ENCODE measurements around the gene SPSB3. TPM values are rescaled to one million over a fixed set of nuclear protein-coding genes. Genes with fewer than 3 reads are reported as not detected.
A peak's percentile ranks its signal among the peaks of the same experiment; 100 is the strongest.

The SPSB3 gene
- total RNA-seq, 1 donor from 2014 or later, result 50.0 TPM

DNA sequence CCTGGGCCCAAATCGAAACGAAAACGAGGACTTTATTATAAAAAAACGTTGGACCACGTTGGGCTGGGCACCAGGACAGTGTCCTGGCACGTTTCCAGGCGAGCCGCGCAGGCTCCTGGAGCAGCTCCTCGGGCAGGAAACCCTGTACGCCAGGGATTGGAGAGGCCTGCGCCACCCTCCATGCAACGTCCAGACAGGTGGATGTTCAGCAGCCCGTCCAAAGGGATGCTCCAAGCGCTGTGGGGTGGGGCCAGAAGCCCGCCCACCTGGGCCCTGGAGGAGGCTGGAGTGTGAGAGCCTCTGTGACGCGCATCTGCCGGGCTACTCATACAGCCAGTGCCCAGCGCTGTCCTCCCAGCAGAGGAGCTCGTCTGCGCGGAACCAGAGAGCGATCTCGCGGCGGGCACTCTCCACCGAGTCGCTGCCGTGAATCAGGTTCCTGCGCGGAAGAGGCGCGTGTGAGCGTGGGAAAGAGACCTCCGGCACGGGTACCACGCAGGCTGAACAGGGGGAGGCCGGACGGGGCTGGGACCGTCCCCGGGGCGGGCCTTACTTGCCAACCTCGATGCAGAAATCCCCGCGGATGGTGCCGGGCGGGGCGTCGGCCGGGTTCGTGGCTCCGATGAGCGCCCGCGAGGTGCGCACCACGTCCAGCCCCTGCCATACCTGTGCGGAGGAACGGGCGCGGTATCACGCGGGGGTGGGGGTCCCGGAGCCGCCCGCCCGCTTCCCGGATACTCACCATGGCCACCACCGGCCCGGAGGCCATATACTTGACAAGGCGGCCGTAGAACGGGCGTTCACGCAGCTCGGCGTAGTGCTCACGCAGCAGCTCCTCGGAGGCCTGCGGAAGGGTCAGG is 11.8 kb downstream of the SPSB3 start:
- Mint-ChIP-seq H3K36me3 (peaks cover 5% of the 10 kb centered on the region), H3K4me1 (peaks cover 21% of the 10 kb centered on the region), H3K9me3 (no peaks in the 10 kb centered on the region), H3K27ac (peak overlapping the region; percentile 82), H3K27me3 (ENCODE audit: low read depth) (no peaks in the 10 kb centered on the region), H3K4me3 (peak overlapping the region; percentile 94)
- TF ChIP-seq, protein P1, sequence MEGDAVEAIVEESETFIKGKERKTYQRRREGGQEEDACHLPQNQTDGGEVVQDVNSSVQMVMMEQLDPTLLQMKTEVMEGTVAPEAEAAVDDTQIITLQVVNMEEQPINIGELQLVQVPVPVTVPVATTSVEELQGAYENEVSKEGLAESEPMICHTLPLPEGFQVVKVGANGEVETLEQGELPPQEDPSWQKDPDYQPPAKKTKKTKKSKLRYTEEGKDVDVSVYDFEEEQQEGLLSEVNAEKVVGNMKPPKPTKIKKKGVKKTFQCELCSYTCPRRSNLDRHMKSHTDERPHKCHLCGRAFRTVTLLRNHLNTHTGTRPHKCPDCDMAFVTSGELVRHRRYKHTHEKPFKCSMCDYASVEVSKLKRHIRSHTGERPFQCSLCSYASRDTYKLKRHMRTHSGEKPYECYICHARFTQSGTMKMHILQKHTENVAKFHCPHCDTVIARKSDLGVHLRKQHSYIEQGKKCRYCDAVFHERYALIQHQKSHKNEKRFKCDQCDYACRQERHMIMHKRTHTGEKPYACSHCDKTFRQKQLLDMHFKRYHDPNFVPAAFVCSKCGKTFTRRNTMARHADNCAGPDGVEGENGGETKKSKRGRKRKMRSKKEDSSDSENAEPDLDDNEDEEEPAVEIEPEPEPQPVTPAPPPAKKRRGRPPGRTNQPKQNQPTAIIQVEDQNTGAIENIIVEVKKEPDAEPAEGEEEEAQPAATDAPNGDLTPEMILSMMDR (IDR thresholded peaks at IDR 0.05; ENCODE audit: unreplicated experiment), result no peak
- no peak for DNase-seq (ENCODE audit: low spot score in 2 of 2, unreplicated experiment in 2 of 2)

DNA sequence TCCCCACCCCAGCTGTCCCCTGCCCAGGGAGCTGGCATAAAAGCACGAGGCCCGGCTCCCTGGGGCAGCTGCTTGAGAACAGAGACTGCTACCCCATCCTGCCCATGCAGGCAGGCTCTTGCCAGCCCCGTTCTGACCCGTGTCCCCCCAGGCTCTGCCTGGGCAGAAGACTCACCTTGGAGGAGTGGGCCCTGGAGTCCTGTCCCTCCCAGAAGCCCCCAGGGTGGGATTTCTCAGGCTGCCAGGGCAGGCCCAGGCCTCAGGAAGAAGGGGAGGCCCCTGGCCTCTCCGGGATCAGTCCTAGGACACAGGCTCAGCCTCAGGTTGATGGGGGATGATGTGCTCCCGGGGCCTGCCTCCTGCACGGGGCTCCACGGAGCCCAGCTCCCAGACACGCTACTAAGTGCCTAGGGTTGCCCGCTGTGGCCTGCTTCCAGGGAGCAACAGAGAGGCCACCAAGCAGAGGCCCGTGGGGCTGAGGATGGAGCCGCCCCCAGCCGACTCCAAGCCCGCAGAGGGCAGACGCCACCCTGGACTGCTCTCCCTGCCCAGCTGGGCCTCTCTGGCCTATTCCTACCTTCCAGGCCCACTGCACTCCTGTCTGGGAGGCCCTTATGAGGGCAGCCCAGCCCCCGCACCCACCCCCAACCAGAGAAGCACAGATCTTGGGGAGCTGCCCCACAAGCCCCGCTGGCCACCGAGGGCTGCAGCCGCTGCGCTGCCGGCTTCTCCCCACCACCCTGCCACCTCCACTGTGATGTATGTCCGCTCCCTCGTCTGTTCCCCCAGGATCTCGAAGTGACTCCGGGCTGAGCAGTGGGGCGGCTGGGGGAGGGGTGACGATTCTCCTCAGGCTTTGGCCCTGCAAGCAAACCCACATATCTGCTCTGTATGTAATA is 12.7 kb downstream of the SPSB3 start:
- Mint-ChIP-seq H3K36me3 (peaks cover 7% of the 10 kb centered on the region), H3K27ac (peak overlapping the region; percentile 71), H3K9me3 (no peaks in the 10 kb centered on the region), H3K4me3 (peak overlapping the region; percentile 94), H3K4me1 (peaks cover 18% of the 10 kb centered on the region), H3K27me3 (ENCODE audit: low read depth) (no peaks in the 10 kb centered on the region)
- TF ChIP-seq, protein P1 (IDR thresholded peaks at IDR 0.05; ENCODE audit: unreplicated experiment), result no peak
- no peak for DNase-seq (ENCODE audit: low spot score in 2 of 2, unreplicated experiment in 2 of 2)

DNA sequence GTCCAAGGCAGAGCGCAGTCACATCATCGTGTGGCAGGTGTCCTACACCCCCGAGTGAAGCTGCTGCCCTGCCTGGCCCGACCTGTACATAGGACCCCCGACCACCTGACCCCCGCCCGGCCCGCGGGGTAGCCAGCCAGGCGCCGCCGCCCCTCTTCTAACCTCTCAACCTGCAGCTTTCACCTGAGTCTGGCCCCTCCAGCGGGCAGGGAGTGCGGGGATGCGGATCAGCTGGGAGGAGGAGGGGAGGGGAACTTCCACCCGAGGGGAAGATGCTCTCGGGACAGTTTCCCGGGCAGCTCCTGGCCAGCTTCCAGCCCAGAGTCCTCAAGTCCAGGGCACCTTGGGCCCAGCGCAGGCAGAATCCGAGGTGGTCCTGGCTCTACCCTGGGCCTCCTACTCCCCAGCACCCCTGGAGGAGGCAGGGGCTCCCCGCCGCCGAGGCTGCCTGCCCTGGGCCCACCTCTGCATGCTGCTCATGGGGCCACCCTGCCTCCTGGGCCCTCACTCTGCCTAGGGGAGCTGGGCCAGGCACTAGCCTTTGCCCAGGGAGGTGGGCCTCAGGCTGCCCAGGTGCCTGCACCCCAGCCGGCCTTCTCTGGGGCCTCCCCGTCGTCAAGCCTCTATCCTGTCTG is 13.5 kb downstream of the SPSB3 start:
- peaks cover 17% of the 10 kb centered on the region for H3K4me1 Mint-ChIP-seq
- no peak overlapping the region for H3K4me3 Mint-ChIP-seq
- H3K27me3 Mint-ChIP-seq (ENCODE audit: low read depth), result no peaks in the 10 kb centered on the region
- TF ChIP-seq, protein P1 (IDR thresholded peaks at IDR 0.05; ENCODE audit: unreplicated experiment), result no peak
- H3K9me3 Mint-ChIP-seq, result no peaks in the 10 kb centered on the region
- no peak overlapping the region for H3K27ac Mint-ChIP-seq
- no peak for DNase-seq (ENCODE audit: low spot score in 2 of 2, unreplicated experiment in 2 of 2)
- peaks cover 7% of the 10 kb centered on the region for H3K36me3 Mint-ChIP-seq

DNA sequence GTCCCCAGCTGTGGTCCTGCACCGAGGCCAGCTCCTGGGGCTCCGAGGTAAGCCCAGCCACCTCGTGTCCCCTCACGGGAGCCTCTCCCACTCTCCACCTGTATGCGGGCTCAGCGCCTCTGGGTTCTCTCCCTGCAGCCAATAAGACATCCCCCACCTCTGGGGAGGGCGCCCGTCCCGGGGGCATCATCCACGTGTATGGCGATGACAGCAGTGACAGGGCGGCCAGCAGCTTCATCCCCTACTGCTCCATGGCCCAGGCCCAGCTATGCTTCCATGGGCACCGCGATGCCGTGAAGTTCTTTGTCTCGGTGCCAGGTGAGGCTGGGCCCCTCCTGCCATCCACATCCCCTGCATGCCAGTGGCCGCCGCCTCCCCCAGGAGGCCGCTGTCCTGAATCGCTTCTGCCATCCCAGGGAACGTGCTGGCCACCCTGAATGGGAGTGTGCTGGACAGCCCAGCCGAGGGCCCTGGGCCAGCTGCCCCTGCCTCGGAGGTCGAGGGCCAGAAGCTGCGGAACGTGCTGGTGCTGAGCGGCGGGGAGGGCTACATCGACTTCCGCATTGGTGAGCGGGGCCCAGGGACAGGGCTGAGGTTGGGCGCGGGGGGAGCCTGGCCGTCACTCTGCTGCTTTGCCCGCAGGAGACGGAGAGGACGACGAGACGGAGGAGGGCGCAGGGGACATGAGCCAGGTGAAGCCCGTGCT is 14.2 kb downstream of the SPSB3 start:
- no peak for DNase-seq (ENCODE audit: low spot score in 2 of 2, unreplicated experiment in 2 of 2)
- TF ChIP-seq, protein P1 (IDR thresholded peaks at IDR 0.05; ENCODE audit: unreplicated experiment), result no peak
- H3K4me1 Mint-ChIP-seq, result peaks cover 14% of the 10 kb centered on the region
- H3K27me3 Mint-ChIP-seq (ENCODE audit: low read depth), result no peaks in the 10 kb centered on the region
- H3K27ac Mint-ChIP-seq, result no peak overlapping the region
- H3K4me3 Mint-ChIP-seq, result no peak overlapping the region
- H3K9me3 Mint-ChIP-seq, result no peaks in the 10 kb centered on the region
- peaks cover 7% of the 10 kb centered on the region for H3K36me3 Mint-ChIP-seq
